ENCODE data around the gene RIMBP2.
"Not testable (repeated sequence)": the region's sequence is repeated elsewhere in the genome, so short reads cannot be mapped to it uniquely, and the experiment has no call there.

The RIMBP2 gene

GRCh38 chr12:130590685-130591084, 125.4 kb downstream of the RIMBP2 start:
- Histone ChIP-seq H3K4me3 (no peak overlapping the region), H4K20me1 (peaks cover 12% of the 10 kb centered on the region; the same call in 1 of the 2 replicates), H3K4me2 (peak overlapping the region; percentile 83), H3K4me1 (peaks cover 53% of the 10 kb centered on the region), H3K27me3 (peaks cover 12% of the 10 kb centered on the region), H3K27ac (no peak overlapping the region), H3K36me3 (no peaks in the 10 kb centered on the region), H3K9ac (no peak overlapping the region), H3K9me3 (peaks cover 6% of the 10 kb centered on the region; the same call in 1 of the 2 replicates)
- no peak for TF ChIP-seq Cebpa-rat (IDR thresholded peaks at IDR 0.05)

- Histone ChIP-seq H3K36me3 (no peaks in the 10 kb centered on the region), H3K9ac (no peak overlapping the region), H3K4me2 (peak overlapping the region; percentile 83), H3K4me3 (peak overlapping the region; percentile 15; the same call in 1 of the 2 replicates), H4K20me1 (peaks cover 12% of the 10 kb centered on the region; the same call in 1 of the 2 replicates), H3K27ac (0 out of 2 replicates have a peak overlapping the region, but pooled peaks have one; percentile 11), H3K27me3 (peaks cover 12% of the 10 kb centered on the region), H3K9me3 (peaks cover 11% of the 10 kb centered on the region), H3K4me1 (peaks cover 53% of the 10 kb centered on the region)
- no peak for TF ChIP-seq Cebpa-rat (IDR thresholded peaks at IDR 0.05)
These were observed 126.4 kb downstream of the RIMBP2 start for GRCh38 chr12:130589540-130590317.

DNA sequence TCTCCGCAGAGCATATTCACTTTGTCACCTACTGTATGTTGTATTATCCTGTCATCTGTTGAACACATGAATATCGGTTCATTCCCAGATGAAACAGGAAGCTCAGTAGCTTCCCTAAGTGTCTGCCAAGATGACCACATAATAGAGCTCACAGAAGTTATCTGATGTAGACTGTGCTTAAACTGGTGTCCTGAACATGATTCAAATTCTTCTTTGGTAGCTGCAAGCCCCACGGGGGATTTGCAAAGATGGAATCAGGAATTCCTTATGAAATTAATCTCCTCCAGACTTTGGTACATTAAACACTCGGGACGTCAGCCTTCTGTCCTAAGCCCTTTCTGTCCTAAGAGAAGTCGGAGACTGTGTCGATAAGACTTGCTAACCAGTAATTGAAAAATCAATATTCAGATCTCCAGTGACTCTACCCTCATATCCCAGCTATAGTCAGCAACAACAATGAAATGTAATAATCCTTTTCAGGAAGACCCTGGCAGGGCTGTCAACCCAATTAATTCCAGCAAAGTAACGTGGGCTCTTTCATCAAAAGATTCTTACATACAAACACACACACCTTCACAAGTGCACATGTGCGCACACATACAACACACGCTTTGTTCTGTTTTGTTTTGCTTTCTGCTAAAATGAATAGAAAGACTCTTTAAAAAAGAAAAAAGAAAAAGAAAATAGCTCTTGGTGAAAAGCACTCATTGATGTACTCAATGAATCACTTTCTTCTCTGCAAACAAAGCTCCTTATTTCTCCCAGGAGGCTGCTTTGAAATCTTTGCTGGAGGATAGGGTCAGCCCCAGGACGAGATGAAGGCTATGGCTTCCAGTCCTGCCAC, 127.2 kb downstream of the RIMBP2 start:
- Histone ChIP-seq H3K9ac (no peak overlapping the region), H4K20me1 (peaks cover 12% of the 10 kb centered on the region; the same call in 1 of the 2 replicates), H3K4me1 (peaks cover 53% of the 10 kb centered on the region), H3K27ac (no peak overlapping the region), H3K9me3 (peaks cover 11% of the 10 kb centered on the region), H3K36me3 (no peaks in the 10 kb centered on the region), H3K27me3 (peaks cover 12% of the 10 kb centered on the region), H3K4me2 (peak overlapping the region; percentile 83), H3K4me3 (no peak overlapping the region)
- no peak for TF ChIP-seq Cebpa-rat (IDR thresholded peaks at IDR 0.05)

DNA sequence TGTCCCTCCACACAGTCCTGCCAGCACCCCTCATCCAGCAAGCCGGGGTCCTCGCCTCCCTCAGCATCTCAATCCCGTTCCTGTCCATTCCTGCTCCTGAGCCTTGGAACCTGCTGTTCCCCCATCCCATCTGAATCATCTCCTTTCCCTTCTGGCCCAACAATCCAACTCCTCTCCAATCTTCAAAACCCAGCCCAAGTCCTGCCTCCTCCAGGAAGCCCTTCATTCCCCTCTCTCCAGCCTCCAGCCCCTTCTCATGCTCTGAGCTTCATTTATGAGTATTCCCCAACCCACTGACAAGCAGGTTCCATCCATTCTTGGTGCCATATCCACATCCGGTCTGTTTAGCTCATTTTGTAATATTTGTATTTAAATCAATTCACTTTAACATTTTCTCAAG, 128.1 kb downstream of the RIMBP2 start:
- H3K27ac ChIP-seq: no peak overlapping the region
- H3K36me3 ChIP-seq: no peaks in the 10 kb centered on the region
- H3K4me2 ChIP-seq: no peak overlapping the region; the same call in 1 of the 2 replicates

DNA sequence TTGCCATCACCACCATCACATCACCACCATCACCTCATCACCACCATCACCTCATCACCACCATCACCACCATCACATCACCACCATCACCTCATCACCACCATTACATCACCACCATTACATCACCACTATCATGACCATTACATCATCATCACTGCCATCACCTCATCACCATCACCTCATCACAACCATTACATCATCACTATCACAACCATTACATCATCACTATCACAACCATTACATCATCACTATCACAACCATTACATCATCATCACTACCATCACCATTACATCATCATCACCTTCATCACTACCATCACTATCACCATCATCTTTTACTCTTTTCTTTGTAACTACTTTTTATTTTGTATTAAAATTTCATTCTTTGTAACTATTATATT, 131.6 kb downstream of the RIMBP2 start:
- H3K4me3 ChIP-seq, H3K27ac ChIP-seq, H3K9ac ChIP-seq, H3K36me3 ChIP-seq, H3K4me2 ChIP-seq: not testable (repeated sequence)
- Histone ChIP-seq H3K27me3 (peaks cover 12% of the 10 kb centered on the region), H3K4me1 (peaks cover 32% of the 10 kb centered on the region), H3K9me3 (peaks cover 11% of the 10 kb centered on the region), H4K20me1 (peaks cover 11% of the 10 kb centered on the region; the same call in 1 of the 2 replicates)

More for the DNA sequence above, 128.1 kb downstream of the RIMBP2 start:
- no peak overlapping the region for H3K4me3 ChIP-seq
- no peak for TF ChIP-seq Cebpa-rat (IDR thresholded peaks at IDR 0.05)
- peaks cover 11% of the 10 kb centered on the region for H3K9me3 ChIP-seq
- peaks cover 55% of the 10 kb centered on the region for H3K4me1 ChIP-seq
- peaks cover 12% of the 10 kb centered on the region; the same call in 1 of the 2 replicates for H4K20me1 ChIP-seq
- peaks cover 12% of the 10 kb centered on the region for H3K27me3 ChIP-seq
- no peak overlapping the region for H3K9ac ChIP-seq

GRCh38 chr12:130583800-130584199, 132.3 kb downstream of the RIMBP2 start:
- H4K20me1 ChIP-seq: peaks cover 4% of the 10 kb centered on the region; the same call in 1 of the 2 replicates
- H3K9me3 ChIP-seq: peaks cover 11% of the 10 kb centered on the region
- peaks cover 11% of the 10 kb centered on the region for H3K27me3 ChIP-seq
- H3K36me3 ChIP-seq: no peaks in the 10 kb centered on the region
- no peak overlapping the region for H3K9ac ChIP-seq
- no peak overlapping the region for H3K4me3 ChIP-seq
- no peak for TF ChIP-seq Cebpa-rat (IDR thresholded peaks at IDR 0.05)
- H3K27ac ChIP-seq: no peak overlapping the region
- no peak overlapping the region for H3K4me2 ChIP-seq
- peaks cover 25% of the 10 kb centered on the region for H3K4me1 ChIP-seq

GRCh38 chr12:130583317-130583716, 132.8 kb downstream of the RIMBP2 start:
- H4K20me1 ChIP-seq: no peaks in the 10 kb centered on the region
- 0 out of 2 replicates have a peak, but pooled peaks have one; percentile 32 for TF ChIP-seq Cebpa-rat (IDR thresholded peaks at IDR 0.05)
- H3K36me3 ChIP-seq: no peaks in the 10 kb centered on the region
- no peak overlapping the region for H3K27ac ChIP-seq
- peaks cover 9% of the 10 kb centered on the region for H3K27me3 ChIP-seq
- H3K9me3 ChIP-seq: peaks cover 11% of the 10 kb centered on the region
- no peak overlapping the region for H3K4me3 ChIP-seq
- H3K4me2 ChIP-seq: peak overlapping the region; percentile 55
- H3K4me1 ChIP-seq: peaks cover 20% of the 10 kb centered on the region
- no peak overlapping the region for H3K9ac ChIP-seq

GRCh38 chr12:130582286-130582685, 133.8 kb downstream of the RIMBP2 start:
- peaks cover 15% of the 10 kb centered on the region for H3K4me1 ChIP-seq
- no peak overlapping the region for H3K27ac ChIP-seq
- no peaks in the 10 kb centered on the region for H4K20me1 ChIP-seq
- H3K4me3 ChIP-seq: no peak overlapping the region
- peaks cover 11% of the 10 kb centered on the region for H3K9me3 ChIP-seq
- peaks cover 7% of the 10 kb centered on the region; the same call in 1 of the 2 replicates for H3K27me3 ChIP-seq
- TF ChIP-seq Cebpa-rat (IDR thresholded peaks at IDR 0.05): no peak
- peak overlapping the region; percentile 55 for H3K4me2 ChIP-seq
- no peak overlapping the region for H3K9ac ChIP-seq
- no peaks in the 10 kb centered on the region for H3K36me3 ChIP-seq

DNA sequence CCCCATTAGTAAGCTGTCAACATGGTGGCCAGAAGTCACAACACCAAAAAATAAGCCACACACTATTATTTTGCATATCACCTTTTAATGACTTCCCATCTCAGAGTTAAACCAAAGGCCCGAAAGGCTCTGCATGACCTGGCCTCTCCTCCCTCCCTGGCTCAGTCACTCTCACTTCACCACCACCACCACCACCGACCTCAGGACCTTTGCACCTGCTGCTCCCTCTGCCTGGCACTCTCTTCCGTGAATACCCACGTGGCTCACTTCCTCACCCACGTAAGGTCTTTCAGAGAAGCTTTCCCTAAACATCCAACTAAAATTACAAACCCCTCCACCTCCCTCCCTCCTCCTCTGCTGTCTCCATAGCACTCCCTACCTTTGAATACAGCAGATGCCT, 134.3 kb downstream of the RIMBP2 start:
- no peak overlapping the region for H3K27ac ChIP-seq
- H3K9me3 ChIP-seq: peaks cover 11% of the 10 kb centered on the region
- peaks cover 11% of the 10 kb centered on the region; the same call in 1 of the 2 replicates for H3K27me3 ChIP-seq
- H3K36me3 ChIP-seq: no peaks in the 10 kb centered on the region
- H3K4me1 ChIP-seq: peaks cover 18% of the 10 kb centered on the region
- no peak overlapping the region for H3K4me3 ChIP-seq
- H4K20me1 ChIP-seq: no peaks in the 10 kb centered on the region
- H3K4me2 ChIP-seq: no peak overlapping the region
- no peak overlapping the region for H3K9ac ChIP-seq
- TF ChIP-seq Cebpa-rat (IDR thresholded peaks at IDR 0.05): no peak

All from BLaER1 (cell line).